B cell (primary cell): Measurements from ENCODE around the gene PITX3. TPM values are rescaled to one million over a fixed set of nuclear protein-coding genes. Genes with fewer than 3 reads are reported as not detected.

Experiments used
- ATAC-seq: fragments of 200-7000 bp; cut with Tn5 transposase; one replicate; pipeline ENCODE4 v1.10.0; 2021; ENCODE audit warnings: low read depth, mild to moderate bottlenecking, moderate number of reproducible peaks, moderate library complexity
- CTCF ChIA-PET: fragments of 350-600 bp; sonication (Branson Sonifier 250); formaldehyde crosslinking; loops from one replicate; lab custom pipeline; 2021; ENCODE audit warnings: antibody characterized with exemption, inconsistent platforms; lab: Charles Lee
- POLR2A ChIA-PET: fragments of 350-600 bp; sonication (Branson Sonifier 250); formaldehyde crosslinking; loops from one replicate; lab custom pipeline; 2021; ENCODE audit warnings: antibody characterized with exemption; lab: Charles Lee
- DNase-seq: peaks from one replicate; pipeline ENCODE4 v3.0.0; 2013
- H2AFZ ChIP-seq: 2 replicates; pipeline ENCODE4 v1.6.1; 2012; ENCODE audit warnings: mild to moderate bottlenecking, low read depth, low read length; ENCODE audit not compliant: insufficient read depth, poor library complexity, severe bottlenecking
- H3K27ac ChIP-seq, 2 donors: 1 replicate in 1 of 2; 2 replicates in 1 of 2; pipeline ENCODE4 v1.5.1; 2012 to 2013; ENCODE audit warnings: low read length in 2 of 2, mild to moderate bottlenecking in 2 of 2, moderate library complexity in 1 of 2
- H3K27me3 ChIP-seq, 4 experiments: fragments of 200-600 bp in 1 of 4; sonication (generic) in 1 of 4; replicated peaks in 1 of 4; 1 replicate in 2 of 4; 2 replicates in 2 of 4; pipeline versions ENCODE4 v1.6.1 to v1.7.0; 2013 to 2016; ENCODE audit warnings: low read length in 3 of 4, mild to moderate bottlenecking in 2 of 4, mixed read lengths in 1 of 4, moderate library complexity in 1 of 4; ENCODE audit not compliant: insufficient read depth in 4 of 4, control insufficient read depth in 3 of 4; ENCODE audit errors: control extremely low read depth in 1 of 4
- H3K36me3 ChIP-seq, 2 experiments: replicated peaks in 1 of 2; 1 replicate in 1 of 2; 2 replicates in 1 of 2; pipeline versions ENCODE4 v1.6.1 to v1.7.1; 2013; ENCODE audit warnings: low read length in 1 of 2; ENCODE audit not compliant: insufficient read depth in 2 of 2, control insufficient read depth in 1 of 2; ENCODE audit errors: control extremely low read depth in 1 of 2, extremely low read depth in 1 of 2
- H3K4me1 ChIP-seq, 2 donors: fragments of 200-600 bp in 1 of 2; sonication (generic) in 1 of 2; 1 replicate in 1 of 2; 2 replicates in 1 of 2; pipeline versions ENCODE4 v1.5.1 to v1.6.1; 2013 to 2017; ENCODE audit warnings: low read length in 2 of 2; ENCODE audit not compliant: control insufficient read depth in 2 of 2, insufficient read depth in 2 of 2
- H3K4me2 ChIP-seq: replicated peaks from 2 replicates; pipeline ENCODE3; 2012; ENCODE audit warnings: mild to moderate bottlenecking, low read depth, low read length; ENCODE audit not compliant: poor library complexity, severe bottlenecking
- H3K4me3 ChIP-seq, 5 experiments: fragments of 200-600 bp in 1 of 5; sonication (generic) in 1 of 5; 1 replicate in 3 of 5; 2 replicates in 2 of 5; pipeline versions ENCODE4 v1.5.1 to v1.7.0; 2011 to 2016; ENCODE audit warnings: low read length in 4 of 5, mild to moderate bottlenecking in 4 of 5, low read depth in 2 of 5, control low read depth in 1 of 5, moderate library complexity in 1 of 5; ENCODE audit not compliant: insufficient read depth in 1 of 5; ENCODE audit errors: control extremely low read depth in 1 of 5, extremely low read depth in 1 of 5
- H3K79me2 ChIP-seq: fragments of 200-600 bp; sonication (generic); one replicate; pipeline ENCODE4 v1.6.0; 2016; ENCODE audit warnings: low read length; ENCODE audit not compliant: control insufficient read depth, insufficient read depth
- H3K9ac ChIP-seq: fragments of 200-600 bp; sonication (generic); 2 replicates; pipeline ENCODE4 v1.6.1; 2017; ENCODE audit warnings: mild to moderate bottlenecking, low read length, moderate library complexity
- H3K9me3 ChIP-seq, 3 donors: one replicate each; pipeline versions ENCODE4 v1.6.1 to v1.7.1; 2013; ENCODE audit warnings: low read length in 2 of 3; ENCODE audit not compliant: control insufficient read depth in 2 of 3, insufficient read depth in 1 of 3; ENCODE audit errors: control extremely low read depth in 1 of 3
- H4K20me1 ChIP-seq: 2 replicates; pipeline ENCODE4 v1.6.0; 2012; ENCODE audit warnings: mild to moderate bottlenecking, low read length; ENCODE audit not compliant: insufficient read depth, control insufficient read depth, poor library complexity, severe bottlenecking
- H3K27ac Mint-ChIP-seq: one replicate; pipeline ENCODE4 v1.8.0; 2021; ENCODE audit warnings: mixed read lengths
- H3K27me3 Mint-ChIP-seq: one replicate; pipeline ENCODE4 v1.8.0; 2021; ENCODE audit warnings: mixed read lengths
- H3K4me1 Mint-ChIP-seq: one replicate; pipeline ENCODE4 v1.8.0; 2021; ENCODE audit warnings: mixed read lengths
- H3K4me3 Mint-ChIP-seq: one replicate; pipeline ENCODE4 v1.8.0; 2021; ENCODE audit warnings: mixed read lengths
- H3K9me3 Mint-ChIP-seq: one replicate; pipeline ENCODE4 v1.8.0; 2022; ENCODE audit warnings: mixed read lengths; ENCODE audit not compliant: insufficient read depth
- EZH2 ChIP-seq: IDR thresholded peaks from 2 replicates; pipeline ENCODE4 v1.6.1; 2012; ENCODE audit warnings: borderline replicate concordance, low read depth, mild to moderate bottlenecking, moderate library complexity, low read length; ENCODE audit not compliant: insufficient read depth, poor library complexity, severe bottlenecking
- WGBS: methylation state at CpG from one replicate; pipeline ENCODE4 v1.1.5; 2013; ENCODE audit warnings: missing lambda C conversion rate; ENCODE audit not compliant: insufficient coverage; 5-methylcytosine and 5-hydroxymethylcytosine counted together
- intact Hi-C: fragments of 100-400 bp; cut with micrococcal nuclease; formaldehyde crosslinking; loops from one replicate; pipeline ENCODE4 v1.10.0; 2022
- polyA plus RNA-seq: library from polyadenylated mRNA; depleted of rRNA; stranded (reverse); fragments of >200 nt; gene quantifications from 2 replicates; pipeline ENCODE4 v1.2.3, GENCODE V29; 2012
- total RNA-seq, 2 donors: library from RNA; stranded (reverse); fragments of 120-200 nt in 1 of 2; gene quantifications; 1 replicate in 1 of 2; 2 replicates in 1 of 2; pipeline versions ENCODE4 v1.2.3 to v1.2.4, GENCODE V29; 2013 to 2022
- TF ChIP-seq, protein P1 (sequence below): fragments of 200-600 bp; IDR thresholded peaks from one replicate; pipeline ENCODE4 v1.8.0; 2022; ENCODE audit warnings: antibody characterized with exemption, mild to moderate bottlenecking

Gene PITX3
- total and polyA plus RNA-seq, 2 donors (not counting 1 experiment from before 2014, with no cell fraction given): not detected

DNA sequence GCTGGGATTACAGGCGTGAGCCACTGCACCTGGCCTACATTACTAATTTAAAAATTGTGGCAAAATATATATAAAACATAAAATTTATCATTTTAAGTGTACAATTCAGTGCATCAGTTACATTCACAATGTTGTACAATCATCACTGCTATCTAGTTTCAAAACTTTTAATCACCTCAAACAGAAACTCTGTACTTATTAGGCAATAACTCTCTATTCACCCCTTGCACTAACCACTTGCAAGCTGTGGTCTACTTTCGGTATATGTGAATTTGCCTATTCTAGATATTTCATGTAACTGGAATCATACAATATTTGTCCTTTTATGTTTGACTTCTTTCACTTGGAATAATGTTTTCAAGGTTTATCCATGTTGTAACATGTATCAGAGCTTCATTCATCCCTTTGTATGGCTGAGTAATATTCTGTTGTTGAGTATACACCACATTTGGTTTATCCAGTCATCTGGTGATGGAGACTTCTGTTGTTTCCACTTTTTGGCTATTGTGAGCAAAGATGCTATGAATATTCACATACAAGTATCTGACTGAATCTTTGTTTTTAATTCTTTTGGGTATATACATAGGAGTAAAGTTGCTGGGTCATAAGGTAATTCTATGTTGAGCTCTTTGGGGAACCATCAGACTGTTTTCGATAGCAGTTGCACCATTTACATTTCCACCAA lies 29.6 kb downstream of the PITX3 start:
- Histone ChIP-seq H3K4me1 (peaks cover 3 to 7% of the 10 kb centered on the region in 2 donors), H2AFZ (no peak overlapping the region), H3K9me3 (peaks cover 0 to 2% (median 0%) of the 10 kb centered on the region in 3 donors), H3K27me3 (peaks cover 0 to 4% (median 0%) of the 10 kb centered on the region in 4 experiments), H4K20me1 (no peaks in the 10 kb centered on the region), H3K9ac (no peak overlapping the region), H3K36me3 (no peaks in the 10 kb centered on the region), H3K4me3 (no peak overlapping the region), H3K27ac (no peak overlapping the region), H3K4me2 (no peak overlapping the region), H3K79me2 (no peaks in the 10 kb centered on the region)
- H3K27me3 Mint-ChIP-seq: no peaks in the 10 kb centered on the region
- WGBS: no CpG with 5 or more reads among the region's 3 CpGs
- ChIA-PET POLR2A (no interaction called here), CTCF (interaction anchor here (1.3 kb wide), 1 partner anchor 144 kb away, joined by 4 read pairs; no protein-coding TSS in a partner anchor)
- no peak overlapping the region for H3K4me3 Mint-ChIP-seq
- H3K27ac Mint-ChIP-seq: no peak overlapping the region
- intact Hi-C loops: no loop called here
- H3K9me3 Mint-ChIP-seq: peaks cover 2% of the 10 kb centered on the region
- DNase-seq (no peak), ATAC-seq (no peak)
- no peak for TF ChIP-seq EZH2
- TF ChIP-seq, protein P1, sequence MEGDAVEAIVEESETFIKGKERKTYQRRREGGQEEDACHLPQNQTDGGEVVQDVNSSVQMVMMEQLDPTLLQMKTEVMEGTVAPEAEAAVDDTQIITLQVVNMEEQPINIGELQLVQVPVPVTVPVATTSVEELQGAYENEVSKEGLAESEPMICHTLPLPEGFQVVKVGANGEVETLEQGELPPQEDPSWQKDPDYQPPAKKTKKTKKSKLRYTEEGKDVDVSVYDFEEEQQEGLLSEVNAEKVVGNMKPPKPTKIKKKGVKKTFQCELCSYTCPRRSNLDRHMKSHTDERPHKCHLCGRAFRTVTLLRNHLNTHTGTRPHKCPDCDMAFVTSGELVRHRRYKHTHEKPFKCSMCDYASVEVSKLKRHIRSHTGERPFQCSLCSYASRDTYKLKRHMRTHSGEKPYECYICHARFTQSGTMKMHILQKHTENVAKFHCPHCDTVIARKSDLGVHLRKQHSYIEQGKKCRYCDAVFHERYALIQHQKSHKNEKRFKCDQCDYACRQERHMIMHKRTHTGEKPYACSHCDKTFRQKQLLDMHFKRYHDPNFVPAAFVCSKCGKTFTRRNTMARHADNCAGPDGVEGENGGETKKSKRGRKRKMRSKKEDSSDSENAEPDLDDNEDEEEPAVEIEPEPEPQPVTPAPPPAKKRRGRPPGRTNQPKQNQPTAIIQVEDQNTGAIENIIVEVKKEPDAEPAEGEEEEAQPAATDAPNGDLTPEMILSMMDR: no peak
- H3K4me1 Mint-ChIP-seq: peaks cover 7% of the 10 kb centered on the region

- DNase-seq: no peak
- ChIA-PET CTCF (interaction anchor here (0.9 to 1.3 kb wide), 2 partner anchors 20 to 144 kb away, joined by 3 read pairs; no protein-coding TSS in a partner anchor), POLR2A (no interaction called here)
- no peaks in the 10 kb centered on the region for H3K27me3 Mint-ChIP-seq
- intact Hi-C loops: no loop called here
- Histone ChIP-seq H3K27me3 (peaks cover 0 to 15% (median 1%) of the 10 kb centered on the region in 4 experiments), H2AFZ (no peak overlapping the region), H3K27ac (no peak overlapping the region), H3K9ac (no peak overlapping the region), H3K4me2 (no peak overlapping the region), H3K4me3 (no peak overlapping the region), H3K4me1 (peaks cover 1 to 3% of the 10 kb centered on the region in 2 donors), H3K36me3 (no peaks in the 10 kb centered on the region), H4K20me1 (no peaks in the 10 kb centered on the region), H3K79me2 (no peaks in the 10 kb centered on the region), H3K9me3 (peaks cover 0 to 12% (median 10%) of the 10 kb centered on the region in 3 donors)
- TF ChIP-seq, protein P1: no peak
- TF ChIP-seq EZH2: no peak
- 93% methylated on average over 3 of the region's 5 CpGs for WGBS
- peaks cover 11% of the 10 kb centered on the region for H3K9me3 Mint-ChIP-seq
- ATAC-seq: no peak
- peaks cover 4% of the 10 kb centered on the region for H3K4me1 Mint-ChIP-seq
- H3K27ac Mint-ChIP-seq: no peak overlapping the region
- H3K4me3 Mint-ChIP-seq: no peak overlapping the region
These were observed 32.8 kb downstream of the PITX3 start for GRCh38 chr10:102208311-102209035.
